ENCODE results near the gene ITGA3. TPM values are rescaled to one million over a fixed set of nuclear protein-coding genes. Genes with fewer than 3 reads are reported as not detected.

The ITGA3 gene
- total RNA-seq, 1 experiment from 2014 or later, result 392 TPM

DNA sequence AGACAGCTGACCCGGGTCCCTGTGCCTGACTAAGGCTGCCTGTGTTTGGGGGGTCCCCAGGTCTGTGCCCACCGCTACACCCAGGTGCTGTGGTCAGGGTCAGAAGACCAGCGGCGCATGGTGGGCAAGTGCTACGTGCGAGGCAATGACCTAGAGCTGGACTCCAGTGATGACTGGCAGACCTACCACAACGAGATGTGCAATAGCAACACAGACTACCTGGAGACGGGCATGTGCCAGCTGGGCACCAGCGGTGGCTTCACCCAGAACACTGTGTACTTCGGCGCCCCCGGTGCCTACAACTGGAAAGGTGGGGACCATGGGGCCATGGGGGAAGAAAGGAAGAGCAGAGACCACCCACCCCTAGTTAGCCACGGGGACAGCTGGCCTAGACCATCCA is 12.1 kb downstream of the ITGA3 start:
- no peaks in the 10 kb centered on the region for H3K9me2 ChIP-seq (ENCODE audit: insufficient read depth)
- H4K20me1 ChIP-seq (ENCODE audit: insufficient read depth), result no peaks in the 10 kb centered on the region
- no peaks in the 10 kb centered on the region for H3K9me3 ChIP-seq (ENCODE audit: control insufficient read depth in 1 of 2, insufficient read depth in 1 of 2, low read depth in 1 of 2, low read length in 2 of 2)
- H3K9ac ChIP-seq (ENCODE audit: low read length), result no peak overlapping the region
- H2AFZ ChIP-seq (ENCODE audit: low read depth, low read length, poor library complexity, severe bottlenecking), result no peak overlapping the region
- no peak overlapping the region for H3K4me2 ChIP-seq (ENCODE audit: low read length)
- peaks cover 54 to 61% of the 10 kb centered on the region in 2 experiments; a peak in 3 of 4 replicates for H3K36me3 ChIP-seq (ENCODE audit: control insufficient read depth in 1 of 2, insufficient read depth in 2 of 2, low read length in 2 of 2)
- H3K27me3 ChIP-seq (ENCODE audit: insufficient read depth, low read length), result no peaks in the 10 kb centered on the region
- H3K4me3 ChIP-seq (replicated peaks in 1 of 2; ENCODE audit: low read depth in 1 of 2, low read length in 2 of 2), result no peak overlapping the region
- peaks cover 83% of the 10 kb centered on the region for H3K79me2 ChIP-seq (ENCODE audit: insufficient read depth, low read length)
- no TSS peak for BruUV-seq (replicated peaks)
- RAD21 ChIA-PET (ENCODE audit: low non-redundant PET in 1 of 2, low total read pairs in 2 of 2, uncharacterized antibody in 2 of 2, unreplicated experiment in 2 of 2), result interaction anchor here in 1 of 2 experiments (1.2 kb wide), 1 partner anchor 13 kb away, joined by 3 read pairs; no protein-coding TSS in a partner anchor
- peaks cover 42 to 47% of the 10 kb centered on the region in 2 experiments for H3K4me1 ChIP-seq (ENCODE audit: control insufficient read depth in 1 of 2, insufficient read depth in 2 of 2, low read length in 2 of 2)
- H3K27ac ChIP-seq (ENCODE audit: low read depth, low read length), result no peak overlapping the region; the same call in 1 of the 2 replicates
- POLR2A ChIA-PET, result no interaction called here
- intact Hi-C loops (cut with micrococcal nuclease), result no loop called here
- DNase-seq (ENCODE audit: low read depth, low spot score) (no peak), ATAC-seq (no peak)
- CTCF ChIA-PET, result interaction anchor here (1.1 kb wide), 1 partner anchor 12 kb away, joined by 4 read pairs; no protein-coding TSS in a partner anchor
- TF ChIP-seq TCF7L2 (IDR thresholded peaks at IDR 0.05; ENCODE audit: borderline replicate concordance, extremely low read depth, insufficient read depth, insufficient read length) (no peak), CEBPB (IDR thresholded peaks at IDR 0.05; ENCODE audit: low read depth) (no peak), SRF (IDR thresholded peaks at IDR 0.05; ENCODE audit: low read depth) (no peak), ELF1 (IDR thresholded peaks at IDR 0.05; ENCODE audit: borderline replicate concordance, low read depth) (no peak), JUND (IDR thresholded peaks at IDR 0.05) (no peak), POLR2AphosphoS5 (IDR thresholded peaks at IDR 0.05; ENCODE audit: low read depth, low read length) (no peak), CBX3 (IDR thresholded peaks at IDR 0.05; ENCODE audit: low read depth) (no peak), EZH2phosphoT487 (IDR thresholded peaks at IDR 0.05; ENCODE audit: borderline replicate concordance) (no peak), ZNF274 (IDR thresholded peaks at IDR 0.05; ENCODE audit: low read depth, low read length) (no peak), EZH2 (IDR thresholded peaks at IDR 0.05) (no peak), RAD21 (IDR thresholded peaks at IDR 0.05; ENCODE audit: low read depth) (no peak), SP1 (IDR thresholded peaks at IDR 0.05; ENCODE audit: low read depth) (no peak), FOSL1 (IDR thresholded peaks at IDR 0.05; ENCODE audit: low read depth) (no peak)
- TF ChIP-seq, protein P1, sequence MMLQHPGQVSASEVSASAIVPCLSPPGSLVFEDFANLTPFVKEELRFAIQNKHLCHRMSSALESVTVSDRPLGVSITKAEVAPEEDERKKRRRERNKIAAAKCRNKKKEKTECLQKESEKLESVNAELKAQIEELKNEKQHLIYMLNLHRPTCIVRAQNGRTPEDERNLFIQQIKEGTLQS (IDR thresholded peaks at IDR 0.05), result no peak
- TF ChIP-seq, protein P2, sequence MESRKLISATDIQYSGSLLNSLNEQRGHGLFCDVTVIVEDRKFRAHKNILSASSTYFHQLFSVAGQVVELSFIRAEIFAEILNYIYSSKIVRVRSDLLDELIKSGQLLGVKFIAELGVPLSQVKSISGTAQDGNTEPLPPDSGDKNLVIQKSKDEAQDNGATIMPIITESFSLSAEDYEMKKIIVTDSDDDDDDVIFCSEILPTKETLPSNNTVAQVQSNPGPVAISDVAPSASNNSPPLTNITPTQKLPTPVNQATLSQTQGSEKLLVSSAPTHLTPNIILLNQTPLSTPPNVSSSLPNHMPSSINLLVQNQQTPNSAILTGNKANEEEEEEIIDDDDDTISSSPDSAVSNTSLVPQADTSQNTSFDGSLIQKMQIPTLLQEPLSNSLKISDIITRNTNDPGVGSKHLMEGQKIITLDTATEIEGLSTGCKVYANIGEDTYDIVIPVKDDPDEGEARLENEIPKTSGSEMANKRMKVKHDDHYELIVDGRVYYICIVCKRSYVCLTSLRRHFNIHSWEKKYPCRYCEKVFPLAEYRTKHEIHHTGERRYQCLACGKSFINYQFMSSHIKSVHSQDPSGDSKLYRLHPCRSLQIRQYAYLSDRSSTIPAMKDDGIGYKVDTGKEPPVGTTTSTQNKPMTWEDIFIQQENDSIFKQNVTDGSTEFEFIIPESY (IDR thresholded peaks at IDR 0.05; ENCODE audit: extremely low read depth, insufficient replicate concordance, low read length), result no peak
